C4-2B (cell line): Measurements from ENCODE around the gene PEAK3.

Experiments used
- H3K27ac ChIP-seq: fragments of 450-650 bp; 2 replicates; pipeline ENCODE4 v1.5.1; 2017
- CTCF ChIP-seq: fragments of 450-650 bp; conservative IDR thresholded peaks from 2 replicates; pipeline ENCODE4 v1.5.1; 2017; ENCODE audit warnings: mild to moderate bottlenecking
- ZFX ChIP-seq: fragments of 450-650 bp; IDR thresholded peaks from 2 replicates; pipeline ENCODE4 v1.6.1; 2017

Gene PEAK3

GRCh38 chr19:2252797-2253105 lies 29.2 kb downstream of the PEAK3 start:
- H3K27ac ChIP-seq = no peak overlapping the region
- TF ChIP-seq CTCF (no peak), ZFX (no peak)

- TF ChIP-seq ZFX = no peak
- TF ChIP-seq CTCF = no peak
Observed at GRCh38 chr19:2252055-2252796, 29.7 kb downstream of the PEAK3 start.

GRCh38 chr19:2251106-2252054 lies 30.6 kb downstream of the PEAK3 start:
- no peak for TF ChIP-seq CTCF
- TF ChIP-seq ZFX = no peak
- no peak overlapping the region for H3K27ac ChIP-seq

More at GRCh38 chr19:2252055-2252796, 29.7 kb downstream of the PEAK3 start:
- H3K27ac ChIP-seq = no peak overlapping the region

- no peak for TF ChIP-seq ZFX
- no peak for TF ChIP-seq CTCF
- H3K27ac ChIP-seq = no peak overlapping the region
Observed at GRCh38 chr19:2250766-2251105, 31.2 kb downstream of the PEAK3 start.

GRCh38 chr19:2249880-2250765 lies 31.9 kb downstream of the PEAK3 start:
- no peak for TF ChIP-seq CTCF
- no peak for TF ChIP-seq ZFX
- H3K27ac ChIP-seq = no peak overlapping the region

- no peak within 1 kb of the TSS for H3K27ac ChIP-seq
- TF ChIP-seq ZFX = no peak
- no peak for TF ChIP-seq CTCF
Observed at GRCh38 chr19:2249010-2249866, 32.7 kb downstream of the PEAK3 start, which contains the start of gene AMH. TSS of gene AMH (plus strand) at chr19:2249323. CDS start at chr19:2249333, 10 bp downstream.
